NCI-H82 treated with DMSO at 0.1 percent for 48 hours (cell line): ENCODE data around the gene USP7.
"Not testable (repeated sequence)": the region's sequence is repeated elsewhere in the genome, so short reads cannot be mapped to it uniquely, and the experiment has no call there.

Experiments used
- DNase-seq: peaks from one replicate; lab custom pipeline; 2025; ENCODE audit not compliant: unreplicated experiment; lab: John Stamatoyannopoulos, UW

USP7 gene

GRCh38 chr16:8882725-8883377 lies 80.9 kb downstream of the USP7 start:
- no peak for DNase-seq

GRCh38 chr16:8882041-8882617 lies 81.6 kb downstream of the USP7 start, which contains the start of gene LITAFD:
Gene LITAFD, plus strand, starts transcription at chr16:8882351. Its CDS starts 2,005 bp downstream, at chr16:8884356.
- DNase-seq, result no peak

- DNase-seq, result no peak
Measured at GRCh38 chr16:8880839-8881510, 82.7 kb downstream of the USP7 start.

- no peak for DNase-seq
Measured at GRCh38 chr16:8878523-8878911, 85.2 kb downstream of the USP7 start.

GRCh38 chr16:8877894-8878522 lies 85.7 kb downstream of the USP7 start:
- DNase-seq, result no peak

- not testable (repeated sequence) for DNase-seq
Measured at GRCh38 chr16:8875317-8875716, 88.4 kb downstream of the USP7 start.

- DNase-seq, result no peak
Measured at GRCh38 chr16:8874388-8874787, 89.3 kb downstream of the USP7 start.

GRCh38 chr16:8873866-8874195 lies 89.9 kb downstream of the USP7 start:
- DNase-seq, result not testable (repeated sequence)

- no peak for DNase-seq
Measured at GRCh38 chr16:8872967-8873865, 90.5 kb downstream of the USP7 start.

- no peak for DNase-seq
Measured at GRCh38 chr16:8872071-8872470, 91.6 kb downstream of the USP7 start.

GRCh38 chr16:8869988-8870241 lies 93.8 kb downstream of the USP7 start:
- not testable (repeated sequence) for DNase-seq

- DNase-seq, result no peak
Measured at GRCh38 chr16:8869212-8869987, 94.3 kb downstream of the USP7 start.

GRCh38 chr16:8868416-8869211 lies 95.1 kb downstream of the USP7 start, which contains the start of gene CARHSP1:
Gene CARHSP1, minus strand, starts transcription at chr16:8869006. Its CDS starts 9,678 bp downstream, at chr16:8859328.
- DNase-seq, result peak; percentile 88

GRCh38 chr16:8867932-8868415 lies 95.7 kb downstream of the USP7 start:
- no peak for DNase-seq

GRCh38 chr16:8867216-8867931 lies 96.3 kb downstream of the USP7 start:
- DNase-seq, result no peak

GRCh38 chr16:8866884-8867215 lies 96.9 kb downstream of the USP7 start:
- no peak for DNase-seq

GRCh38 chr16:8866118-8866883 lies 97.4 kb downstream of the USP7 start:
- no peak for DNase-seq
